H1 (cell line): Measurements from ENCODE around the gene AATK. TPM values are rescaled to one million over a fixed set of nuclear protein-coding genes. Genes with fewer than 3 reads are reported as not detected.

Source experiments
- SIX5 ChIP-seq: IDR thresholded peaks from 2 replicates; pipeline ENCODE4 v1.6.1; 2011; ENCODE audit warnings: mild to moderate bottlenecking, low read depth, low read length
- USF2 ChIP-seq: IDR thresholded peaks from 2 replicates; pipeline ENCODE4 v1.6.1; 2011; ENCODE audit warnings: low read length, improper control_type of control experiment
- polyA plus RNA-seq, 7 experiments: library from polyadenylated mRNA; depleted of rRNA in 3 of 7; stranded (reverse) in 5 of 7; unstranded in 2 of 7; fragments of >200 nt in 5 of 7; fragments of 200-250 nt in 2 of 7; gene quantifications; 1 replicate in 5 of 7; 2 replicates in 1 of 7; 4 replicates in 1 of 7; pipeline versions ENCODE4 v1.2.1 to v1.2.3, GENCODE V29; 2011 to 2013; ENCODE audit warnings: missing spikeins in 2 of 7, mixed read lengths in 2 of 7
- total RNA-seq: library from RNA; stranded (reverse); fragmentation: NEBNext Ultra II Directional; extraction: Animal tissue kit (Norgen Biotek cat#: 25700); gene quantifications from 2 replicates; pipeline ENCODE4 v1.2.1, GENCODE V29; 2021

The AATK gene
- total and polyA plus RNA-seq, 2 of the 8 experiments (the other 6 are each of a cell fraction or from before 2014, with no cell fraction given): 1.7 to 3.5 TPM

- TF ChIP-seq USF2 (no peak), SIX5 (no peak)
Observed at GRCh38 chr17:81082177-81083073, 83.6 kb downstream of the AATK start (continued).
